ENCODE results near the gene SIT1.
A peak's percentile ranks its signal among the peaks of the same experiment; 100 is the strongest.

The SIT1 gene

DNA sequence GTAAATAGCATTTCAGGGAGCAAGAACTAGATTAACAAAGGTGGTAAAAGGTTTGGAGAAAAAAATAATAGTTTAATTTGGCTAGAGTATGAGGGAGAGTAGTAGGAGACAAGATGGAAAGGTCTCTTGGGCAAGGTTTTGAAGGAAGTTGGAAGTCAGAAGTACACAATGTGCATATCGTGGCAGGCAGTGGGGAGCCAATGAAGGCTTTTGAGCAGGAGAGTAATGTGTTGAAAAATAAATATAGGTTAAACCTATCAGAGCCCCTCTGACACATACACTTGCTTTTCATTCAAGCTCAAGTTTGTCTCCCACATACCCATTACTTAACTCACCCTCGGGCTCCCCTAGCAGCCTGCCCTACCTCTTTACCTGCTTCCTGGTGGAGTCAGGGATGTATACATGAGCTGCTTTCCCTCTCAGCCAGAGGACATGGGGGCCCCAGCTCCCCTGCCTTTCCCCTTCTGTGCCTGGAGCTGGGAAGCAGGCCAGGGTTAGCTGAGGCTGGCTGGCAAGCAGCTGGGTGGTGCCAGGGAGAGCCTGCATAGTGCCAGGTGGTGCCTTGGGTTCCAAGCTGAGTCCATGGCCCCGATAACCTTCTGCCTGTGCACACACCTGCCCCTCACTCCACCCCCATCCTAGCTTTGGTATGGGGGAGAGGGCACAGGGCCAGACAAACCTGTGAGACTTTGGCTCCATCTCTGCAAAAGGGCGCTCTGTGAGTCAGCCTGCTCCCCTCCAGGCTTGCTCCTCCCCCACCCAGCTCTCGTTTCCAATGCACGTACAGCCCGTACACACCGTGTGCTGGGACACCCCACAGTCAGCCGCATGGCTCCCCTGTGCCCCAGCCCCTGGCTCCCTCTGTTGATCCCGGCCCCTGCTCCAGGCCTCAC, 22.6 kb upstream of the SIT1 start, which contains the start of gene CA9:
TSS of gene CA9 (plus strand) at position 797 of the 893 bp plus-strand sequence. CDS start at position 829, 32 bp downstream.
- H3K27ac ChIP-seq (ENCODE audit: insufficient read depth, low read length, poor library complexity, severe bottlenecking) = no peak within 1 kb of the TSS
- H3K4me1 ChIP-seq (ENCODE audit: control insufficient read depth, insufficient read depth, low read length, poor library complexity, severe bottlenecking) = peaks cover 4% of the 10 kb centered on the region
- no peaks in the 10 kb centered on the region for H3K36me3 ChIP-seq (ENCODE audit: control insufficient read depth, insufficient read depth, low read length)
- no peak for DNase-seq
- no peak within 1 kb of the TSS for H3K4me3 ChIP-seq (ENCODE audit: insufficient read depth, low read depth, low read length, poor library complexity, severe bottlenecking)
- no peaks in the 10 kb centered on the region for H3K9me3 ChIP-seq (ENCODE audit: control insufficient read depth, low read length)
- H3K27me3 ChIP-seq (replicated peaks; ENCODE audit: control insufficient read depth, insufficient read depth, low read length, poor library complexity, severe bottlenecking) = no peaks in the 10 kb centered on the region

GRCh38 chr9:35669331-35670145, 18.8 kb upstream of the SIT1 start:
- Histone ChIP-seq H3K4me1 (ENCODE audit: control insufficient read depth, insufficient read depth, low read length, poor library complexity, severe bottlenecking) (peaks cover 5% of the 10 kb centered on the region), H3K27ac (ENCODE audit: insufficient read depth, low read length, poor library complexity, severe bottlenecking) (no peak overlapping the region), H3K36me3 (ENCODE audit: control insufficient read depth, insufficient read depth, low read length) (no peaks in the 10 kb centered on the region), H3K27me3 (replicated peaks; ENCODE audit: control insufficient read depth, insufficient read depth, low read length, poor library complexity, severe bottlenecking) (no peaks in the 10 kb centered on the region), H3K4me3 (ENCODE audit: insufficient read depth, low read depth, low read length, poor library complexity, severe bottlenecking) (no peak overlapping the region), H3K9me3 (ENCODE audit: control insufficient read depth, low read length) (no peaks in the 10 kb centered on the region)
- no peak for DNase-seq

- H3K27ac ChIP-seq (ENCODE audit: insufficient read depth, low read length, poor library complexity, severe bottlenecking) = no peak overlapping the region
- DNase-seq = no peak
- no peaks in the 10 kb centered on the region for H3K9me3 ChIP-seq (ENCODE audit: control insufficient read depth, low read length)
- no peak overlapping the region for H3K4me3 ChIP-seq (ENCODE audit: insufficient read depth, low read depth, low read length, poor library complexity, severe bottlenecking)
- no peaks in the 10 kb centered on the region for H3K27me3 ChIP-seq (replicated peaks; ENCODE audit: control insufficient read depth, insufficient read depth, low read length, poor library complexity, severe bottlenecking)
- H3K4me1 ChIP-seq (ENCODE audit: control insufficient read depth, insufficient read depth, low read length, poor library complexity, severe bottlenecking) = peaks cover 17% of the 10 kb centered on the region
- H3K36me3 ChIP-seq (ENCODE audit: control insufficient read depth, insufficient read depth, low read length) = no peaks in the 10 kb centered on the region
Observed at GRCh38 chr9:35667939-35668338, 17.2 kb upstream of the SIT1 start.

DNA sequence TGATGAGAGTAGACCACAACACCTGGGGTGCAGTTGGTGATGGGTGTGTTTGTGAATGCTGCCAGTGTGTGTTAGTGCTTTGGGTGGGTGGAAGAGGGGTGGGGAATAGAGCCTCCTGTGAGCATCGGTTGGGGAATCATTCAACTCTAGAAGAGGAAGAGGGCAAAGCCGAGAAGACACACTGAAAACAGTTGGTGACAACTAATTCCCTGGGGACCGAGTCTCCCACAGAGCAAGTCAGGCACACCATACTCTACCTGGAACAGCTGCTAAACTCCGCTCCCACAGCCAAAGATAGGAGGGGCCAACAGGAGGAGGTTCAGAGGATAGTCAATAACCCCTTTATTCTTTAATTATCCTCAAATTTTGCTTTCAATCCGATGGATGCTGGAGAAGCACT, 15.8 kb upstream of the SIT1 start:
- H3K4me3 ChIP-seq (ENCODE audit: insufficient read depth, low read depth, low read length, poor library complexity, severe bottlenecking) = no peak overlapping the region
- no peak for DNase-seq
- no peaks in the 10 kb centered on the region for H3K9me3 ChIP-seq (ENCODE audit: control insufficient read depth, low read length)
- H3K4me1 ChIP-seq (ENCODE audit: control insufficient read depth, insufficient read depth, low read length, poor library complexity, severe bottlenecking) = peaks cover 30% of the 10 kb centered on the region
- H3K27ac ChIP-seq (ENCODE audit: insufficient read depth, low read length, poor library complexity, severe bottlenecking) = no peak overlapping the region
- no peaks in the 10 kb centered on the region for H3K36me3 ChIP-seq (ENCODE audit: control insufficient read depth, insufficient read depth, low read length)
- no peaks in the 10 kb centered on the region for H3K27me3 ChIP-seq (replicated peaks; ENCODE audit: control insufficient read depth, insufficient read depth, low read length, poor library complexity, severe bottlenecking)

GRCh38 chr9:35666045-35666444, 15.3 kb upstream of the SIT1 start:
- H3K9me3 ChIP-seq (ENCODE audit: control insufficient read depth, low read length) = no peaks in the 10 kb centered on the region

GRCh38 chr9:35665471-35665818, 14.7 kb upstream of the SIT1 start:
- no peaks in the 10 kb centered on the region for H3K27me3 ChIP-seq (replicated peaks; ENCODE audit: control insufficient read depth, insufficient read depth, low read length, poor library complexity, severe bottlenecking)
- H3K27ac ChIP-seq (ENCODE audit: insufficient read depth, low read length, poor library complexity, severe bottlenecking) = peak overlapping the region; percentile 63
- no peaks in the 10 kb centered on the region for H3K36me3 ChIP-seq (ENCODE audit: control insufficient read depth, insufficient read depth, low read length)
- H3K4me3 ChIP-seq (ENCODE audit: insufficient read depth, low read depth, low read length, poor library complexity, severe bottlenecking) = peak overlapping the region; percentile 62
- no peak for DNase-seq
- H3K9me3 ChIP-seq (ENCODE audit: control insufficient read depth, low read length) = no peaks in the 10 kb centered on the region
- peaks cover 41% of the 10 kb centered on the region for H3K4me1 ChIP-seq (ENCODE audit: control insufficient read depth, insufficient read depth, low read length, poor library complexity, severe bottlenecking)

More at GRCh38 chr9:35666045-35666444, 15.3 kb upstream of the SIT1 start:
- DNase-seq = no peak
- no peaks in the 10 kb centered on the region for H3K36me3 ChIP-seq (ENCODE audit: control insufficient read depth, insufficient read depth, low read length)
- H3K27ac ChIP-seq (ENCODE audit: insufficient read depth, low read length, poor library complexity, severe bottlenecking) = no peak overlapping the region
- H3K27me3 ChIP-seq (replicated peaks; ENCODE audit: control insufficient read depth, insufficient read depth, low read length, poor library complexity, severe bottlenecking) = no peaks in the 10 kb centered on the region
- no peak overlapping the region for H3K4me3 ChIP-seq (ENCODE audit: insufficient read depth, low read depth, low read length, poor library complexity, severe bottlenecking)
- H3K4me1 ChIP-seq (ENCODE audit: control insufficient read depth, insufficient read depth, low read length, poor library complexity, severe bottlenecking) = peaks cover 35% of the 10 kb centered on the region

GRCh38 chr9:35664531-35665470, 14.1 kb upstream of the SIT1 start, which contains the start of gene ARHGEF39:
TSS of gene ARHGEF39 (minus strand) at chr9:35665195. CDS start at chr9:35665169, 26 bp downstream.
- peaks cover 47% of the 10 kb centered on the region for H3K4me1 ChIP-seq (ENCODE audit: control insufficient read depth, insufficient read depth, low read length, poor library complexity, severe bottlenecking)
- DNase-seq = peak; percentile 53 to 71 (median 55)
- peak within 1 kb of the TSS; percentile 63 for H3K27ac ChIP-seq (ENCODE audit: insufficient read depth, low read length, poor library complexity, severe bottlenecking)

DNA sequence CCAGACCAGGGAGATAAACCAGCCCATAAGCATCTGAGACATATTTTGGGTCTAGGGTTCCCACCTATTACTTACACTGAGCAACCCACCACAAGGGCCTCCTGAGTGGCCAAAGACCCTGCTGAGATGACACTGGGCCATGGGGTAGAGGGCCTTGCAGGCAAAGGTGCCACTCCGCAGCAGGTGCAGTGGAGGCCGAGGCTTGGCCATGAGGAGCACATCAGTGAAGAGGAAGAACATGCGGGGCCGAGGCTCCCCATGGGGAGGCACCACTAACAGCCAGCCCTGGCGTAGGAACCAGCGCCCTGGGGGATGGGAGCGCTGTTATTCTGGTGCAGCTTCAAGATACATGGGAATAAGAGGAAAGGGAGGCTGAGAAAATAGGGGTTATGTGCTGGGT, 11.7 kb upstream of the SIT1 start:
- no peaks in the 10 kb centered on the region for H3K9me3 ChIP-seq (ENCODE audit: control insufficient read depth, low read length)
- no peaks in the 10 kb centered on the region for H3K36me3 ChIP-seq (ENCODE audit: control insufficient read depth, insufficient read depth, low read length)
- no peaks in the 10 kb centered on the region for H3K27me3 ChIP-seq (replicated peaks; ENCODE audit: control insufficient read depth, insufficient read depth, low read length, poor library complexity, severe bottlenecking)
- no peak for DNase-seq
- H3K27ac ChIP-seq (ENCODE audit: insufficient read depth, low read length, poor library complexity, severe bottlenecking) = peak overlapping the region; percentile 100
- H3K4me3 ChIP-seq (ENCODE audit: insufficient read depth, low read depth, low read length, poor library complexity, severe bottlenecking) = peak overlapping the region; percentile 29
- H3K4me1 ChIP-seq (ENCODE audit: control insufficient read depth, insufficient read depth, low read length, poor library complexity, severe bottlenecking) = peaks cover 56% of the 10 kb centered on the region

More at GRCh38 chr9:35664531-35665470, 14.1 kb upstream of the SIT1 start, which contains the start of gene ARHGEF39:
- Histone ChIP-seq H3K4me3 (ENCODE audit: insufficient read depth, low read depth, low read length, poor library complexity, severe bottlenecking) (peak within 1 kb of the TSS; percentile 62), H3K36me3 (ENCODE audit: control insufficient read depth, insufficient read depth, low read length) (no peaks in the 10 kb centered on the region), H3K9me3 (ENCODE audit: control insufficient read depth, low read length) (no peaks in the 10 kb centered on the region), H3K27me3 (replicated peaks; ENCODE audit: control insufficient read depth, insufficient read depth, low read length, poor library complexity, severe bottlenecking) (no peaks in the 10 kb centered on the region)

GRCh38 chr9:35661756-35662350, 11.1 kb upstream of the SIT1 start:
- no peaks in the 10 kb centered on the region for H3K9me3 ChIP-seq (ENCODE audit: control insufficient read depth, low read length)
- no peaks in the 10 kb centered on the region for H3K27me3 ChIP-seq (replicated peaks; ENCODE audit: control insufficient read depth, insufficient read depth, low read length, poor library complexity, severe bottlenecking)
- peak overlapping the region; percentile 100 for H3K27ac ChIP-seq (ENCODE audit: insufficient read depth, low read length, poor library complexity, severe bottlenecking)
- H3K4me1 ChIP-seq (ENCODE audit: control insufficient read depth, insufficient read depth, low read length, poor library complexity, severe bottlenecking) = peaks cover 56% of the 10 kb centered on the region
- peak; percentile 50 to 61 (median 55) for DNase-seq
- no peaks in the 10 kb centered on the region for H3K36me3 ChIP-seq (ENCODE audit: control insufficient read depth, insufficient read depth, low read length)
- peak overlapping the region; percentile 29 for H3K4me3 ChIP-seq (ENCODE audit: insufficient read depth, low read depth, low read length, poor library complexity, severe bottlenecking)
